Measurements from ENCODE around the gene STT3A. TPM values are rescaled to one million over a fixed set of nuclear protein-coding genes. Genes with fewer than 3 reads are reported as not detected.

Gene STT3A
- total and polyA plus RNA-seq, 2 of the 13 experiments (the other 11 are each of a cell fraction or from before 2014, with no cell fraction given): 229 to 319 TPM

DNA sequence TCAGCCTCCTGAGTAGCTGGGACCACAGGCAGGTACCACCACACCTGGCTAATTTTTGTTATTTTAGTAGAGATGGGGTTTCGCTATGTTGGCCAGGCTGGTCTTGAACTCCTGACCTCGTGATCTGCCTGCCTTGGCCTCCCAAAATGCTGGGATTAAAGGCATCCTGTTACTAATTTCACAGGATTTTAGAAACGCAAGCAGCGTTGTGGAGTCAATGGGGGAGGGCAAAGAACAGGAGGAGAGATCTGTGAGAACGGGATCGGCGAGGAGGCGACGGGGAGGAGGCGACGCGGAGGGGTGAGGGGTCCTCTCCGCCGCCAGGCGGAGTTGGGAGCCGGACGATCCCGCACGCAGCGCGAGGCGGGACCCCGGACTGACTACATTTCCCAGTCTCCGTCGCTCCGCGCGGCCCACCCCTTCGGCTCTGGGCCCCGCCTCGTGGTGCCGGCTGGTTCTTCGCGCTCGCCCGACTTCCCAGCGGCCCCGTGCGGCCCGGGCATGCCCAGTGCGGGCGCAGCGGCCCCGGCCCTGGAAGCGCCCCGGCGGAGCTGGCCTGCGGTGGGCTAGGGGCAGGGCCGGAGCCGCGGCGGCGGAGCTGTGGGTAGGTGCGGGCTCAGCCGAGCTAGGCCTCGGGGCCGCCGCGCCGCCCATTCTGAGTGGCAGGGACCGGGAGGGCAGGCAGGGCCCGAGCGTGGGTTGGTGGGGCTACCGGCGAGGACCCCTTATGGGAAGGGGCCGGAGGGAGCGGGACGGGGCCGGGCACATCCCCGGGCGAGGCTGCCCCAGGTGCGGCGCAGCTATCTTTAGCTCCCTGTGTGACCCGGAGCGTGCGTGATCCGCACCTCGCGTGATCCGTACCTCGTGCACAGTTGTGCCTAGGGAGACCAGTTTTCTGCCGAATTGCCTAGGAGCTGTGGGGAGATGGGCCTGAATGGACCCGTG, 23.4 kb upstream of the STT3A start, which contains the start of gene EI24 (continued):
- TF ChIP-seq, protein P1, sequence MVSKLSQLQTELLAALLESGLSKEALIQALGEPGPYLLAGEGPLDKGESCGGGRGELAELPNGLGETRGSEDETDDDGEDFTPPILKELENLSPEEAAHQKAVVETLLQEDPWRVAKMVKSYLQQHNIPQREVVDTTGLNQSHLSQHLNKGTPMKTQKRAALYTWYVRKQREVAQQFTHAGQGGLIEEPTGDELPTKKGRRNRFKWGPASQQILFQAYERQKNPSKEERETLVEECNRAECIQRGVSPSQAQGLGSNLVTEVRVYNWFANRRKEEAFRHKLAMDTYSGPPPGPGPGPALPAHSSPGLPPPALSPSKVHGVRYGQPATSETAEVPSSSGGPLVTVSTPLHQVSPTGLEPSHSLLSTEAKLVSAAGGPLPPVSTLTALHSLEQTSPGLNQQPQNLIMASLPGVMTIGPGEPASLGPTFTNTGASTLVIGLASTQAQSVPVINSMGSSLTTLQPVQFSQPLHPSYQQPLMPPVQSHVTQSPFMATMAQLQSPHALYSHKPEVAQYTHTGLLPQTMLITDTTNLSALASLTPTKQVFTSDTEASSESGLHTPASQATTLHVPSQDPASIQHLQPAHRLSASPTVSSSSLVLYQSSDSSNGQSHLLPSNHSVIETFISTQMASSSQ (IDR thresholded peaks at IDR 0.05; ENCODE audit: low read depth): no peak
- TF ChIP-seq, protein P1 (CRISPR knock-in tag; IDR thresholded peaks at IDR 0.05; ENCODE audit: borderline replicate concordance): peak; percentile 36; the same call in 1 of the 2 replicates
- peak; percentile 68; the same call in 1 of the 2 replicates for TF ChIP-seq SIN3A (IDR thresholded peaks at IDR 0.05; ENCODE audit: borderline replicate concordance, low read depth, low read length)
- TF ChIP-seq, protein P2, sequence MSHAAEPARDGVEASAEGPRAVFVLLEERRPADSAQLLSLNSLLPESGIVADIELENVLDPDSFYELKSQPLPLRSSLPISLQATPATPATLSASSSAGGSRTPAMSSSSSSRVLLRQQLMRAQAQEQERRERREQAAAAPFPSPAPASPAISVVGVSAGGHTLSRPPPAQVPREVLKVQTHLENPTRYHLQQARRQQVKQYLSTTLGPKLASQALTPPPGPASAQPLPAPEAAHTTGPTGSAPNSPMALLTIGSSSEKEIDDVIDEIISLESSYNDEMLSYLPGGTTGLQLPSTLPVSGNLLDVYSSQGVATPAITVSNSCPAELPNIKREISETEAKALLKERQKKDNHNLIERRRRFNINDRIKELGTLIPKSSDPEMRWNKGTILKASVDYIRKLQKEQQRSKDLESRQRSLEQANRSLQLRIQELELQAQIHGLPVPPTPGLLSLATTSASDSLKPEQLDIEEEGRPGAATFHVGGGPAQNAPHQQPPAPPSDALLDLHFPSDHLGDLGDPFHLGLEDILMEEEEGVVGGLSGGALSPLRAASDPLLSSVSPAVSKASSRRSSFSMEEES (CRISPR knock-in tag; IDR thresholded peaks at IDR 0.05): peak; percentile 15
- peak; percentile 39; the same call in 1 of the 2 replicates for TF ChIP-seq FOSL2 (CRISPR knock-in tag; IDR thresholded peaks at IDR 0.05)
- peak; percentile 65; the same call in 1 of the 2 replicates for TF ChIP-seq ZNF788 (CRISPR knock-in tag; IDR thresholded peaks at IDR 0.05; ENCODE audit: borderline replicate concordance)
- 0 out of 2 replicates have a peak, but pooled peaks have one; percentile 12 for TF ChIP-seq SOX5 (CRISPR knock-in tag; IDR thresholded peaks at IDR 0.05; ENCODE audit: borderline replicate concordance)
- peak; percentile 14; the same call in 1 of the 2 replicates for TF ChIP-seq MIER3 (CRISPR knock-in tag; IDR thresholded peaks at IDR 0.05; ENCODE audit: borderline replicate concordance)
- TF ChIP-seq, protein P3, sequence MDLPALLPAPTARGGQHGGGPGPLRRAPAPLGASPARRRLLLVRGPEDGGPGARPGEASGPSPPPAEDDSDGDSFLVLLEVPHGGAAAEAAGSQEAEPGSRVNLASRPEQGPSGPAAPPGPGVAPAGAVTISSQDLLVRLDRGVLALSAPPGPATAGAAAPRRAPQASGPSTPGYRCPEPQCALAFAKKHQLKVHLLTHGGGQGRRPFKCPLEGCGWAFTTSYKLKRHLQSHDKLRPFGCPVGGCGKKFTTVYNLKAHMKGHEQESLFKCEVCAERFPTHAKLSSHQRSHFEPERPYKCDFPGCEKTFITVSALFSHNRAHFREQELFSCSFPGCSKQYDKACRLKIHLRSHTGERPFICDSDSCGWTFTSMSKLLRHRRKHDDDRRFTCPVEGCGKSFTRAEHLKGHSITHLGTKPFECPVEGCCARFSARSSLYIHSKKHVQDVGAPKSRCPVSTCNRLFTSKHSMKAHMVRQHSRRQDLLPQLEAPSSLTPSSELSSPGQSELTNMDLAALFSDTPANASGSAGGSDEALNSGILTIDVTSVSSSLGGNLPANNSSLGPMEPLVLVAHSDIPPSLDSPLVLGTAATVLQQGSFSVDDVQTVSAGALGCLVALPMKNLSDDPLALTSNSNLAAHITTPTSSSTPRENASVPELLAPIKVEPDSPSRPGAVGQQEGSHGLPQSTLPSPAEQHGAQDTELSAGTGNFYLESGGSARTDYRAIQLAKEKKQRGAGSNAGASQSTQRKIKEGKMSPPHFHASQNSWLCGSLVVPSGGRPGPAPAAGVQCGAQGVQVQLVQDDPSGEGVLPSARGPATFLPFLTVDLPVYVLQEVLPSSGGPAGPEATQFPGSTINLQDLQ (CRISPR knock-in tag; IDR thresholded peaks at IDR 0.05): peak; percentile 89; the same call in 1 of the 2 replicates
- TF ChIP-seq, protein P4, sequence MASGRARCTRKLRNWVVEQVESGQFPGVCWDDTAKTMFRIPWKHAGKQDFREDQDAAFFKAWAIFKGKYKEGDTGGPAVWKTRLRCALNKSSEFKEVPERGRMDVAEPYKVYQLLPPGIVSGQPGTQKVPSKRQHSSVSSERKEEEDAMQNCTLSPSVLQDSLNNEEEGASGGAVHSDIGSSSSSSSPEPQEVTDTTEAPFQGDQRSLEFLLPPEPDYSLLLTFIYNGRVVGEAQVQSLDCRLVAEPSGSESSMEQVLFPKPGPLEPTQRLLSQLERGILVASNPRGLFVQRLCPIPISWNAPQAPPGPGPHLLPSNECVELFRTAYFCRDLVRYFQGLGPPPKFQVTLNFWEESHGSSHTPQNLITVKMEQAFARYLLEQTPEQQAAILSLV (CRISPR knock-in tag; IDR thresholded peaks at IDR 0.05; ENCODE audit: borderline replicate concordance): 0 out of 2 replicates have a peak, but pooled peaks have one; percentile 13
- no peak for TF ChIP-seq ZNF7 (CRISPR knock-in tag; IDR thresholded peaks at IDR 0.05)
- no peak for TF ChIP-seq TBL1XR1 (IDR thresholded peaks at IDR 0.05; ENCODE audit: borderline replicate concordance, low read length, partially characterized antibody)
- TF ChIP-seq ARNTL (CRISPR knock-in tag; IDR thresholded peaks at IDR 0.05): no peak
- TF ChIP-seq ZNF34 (CRISPR knock-in tag; IDR thresholded peaks at IDR 0.05; ENCODE audit: borderline replicate concordance): peak; percentile 89; the same call in 1 of the 2 replicates
- TF ChIP-seq TSC22D2 (CRISPR knock-in tag; IDR thresholded peaks at IDR 0.05; ENCODE audit: borderline replicate concordance): 0 out of 2 replicates have a peak, but pooled peaks have one; percentile 40
- peak; percentile 88 for TF ChIP-seq KDM5B (CRISPR knock-in tag; IDR thresholded peaks at IDR 0.05; ENCODE audit: borderline replicate concordance)
- TF ChIP-seq, protein P5, sequence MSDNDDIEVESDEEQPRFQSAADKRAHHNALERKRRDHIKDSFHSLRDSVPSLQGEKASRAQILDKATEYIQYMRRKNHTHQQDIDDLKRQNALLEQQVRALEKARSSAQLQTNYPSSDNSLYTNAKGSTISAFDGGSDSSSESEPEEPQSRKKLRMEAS (IDR thresholded peaks at IDR 0.05): peak; percentile 93
- no peak for TF ChIP-seq ISX (CRISPR knock-in tag; conservative IDR thresholded peaks at IDR 0.05)
